ENCODE measurements around the gene VEZT. TPM values are rescaled to one million over a fixed set of nuclear protein-coding genes. Genes with fewer than 3 reads are reported as not detected.

The VEZT gene
- polyA plus RNA-seq, 1 of the 3 experiments (the other 2 are of a cell fraction): 41.2 TPM

DNA sequence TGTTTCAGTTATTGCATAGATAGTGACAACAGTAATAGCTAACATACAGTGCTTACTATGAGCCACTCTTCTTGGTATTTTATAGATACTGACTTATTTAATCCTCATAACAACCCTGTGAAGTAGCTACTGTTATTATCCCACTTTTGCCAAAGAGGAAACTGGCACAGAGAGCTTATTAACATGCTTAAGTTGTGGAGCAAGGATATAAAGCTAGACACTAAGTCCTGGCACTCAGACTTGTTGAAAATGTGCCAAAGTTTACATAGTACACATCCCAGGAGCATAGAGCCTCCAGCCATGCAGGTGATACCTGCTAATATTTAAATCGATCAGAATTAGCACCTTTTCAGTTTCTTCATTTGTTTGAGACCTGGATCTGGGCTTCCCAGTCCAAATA lies 41.8 kb downstream of the VEZT start (continued):
- TF ChIP-seq, protein P1, sequence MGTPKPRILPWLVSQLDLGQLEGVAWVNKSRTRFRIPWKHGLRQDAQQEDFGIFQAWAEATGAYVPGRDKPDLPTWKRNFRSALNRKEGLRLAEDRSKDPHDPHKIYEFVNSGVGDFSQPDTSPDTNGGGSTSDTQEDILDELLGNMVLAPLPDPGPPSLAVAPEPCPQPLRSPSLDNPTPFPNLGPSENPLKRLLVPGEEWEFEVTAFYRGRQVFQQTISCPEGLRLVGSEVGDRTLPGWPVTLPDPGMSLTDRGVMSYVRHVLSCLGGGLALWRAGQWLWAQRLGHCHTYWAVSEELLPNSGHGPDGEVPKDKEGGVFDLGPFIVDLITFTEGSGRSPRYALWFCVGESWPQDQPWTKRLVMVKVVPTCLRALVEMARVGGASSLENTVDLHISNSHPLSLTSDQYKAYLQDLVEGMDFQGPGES (IDR thresholded peaks at IDR 0.05; ENCODE audit: low read depth, low read length): no peak

- Histone ChIP-seq H3K4me1 (ENCODE audit: control insufficient read depth in 1 of 2, insufficient read depth in 2 of 2, low read depth in 1 of 2, low read length in 1 of 2) (peaks cover 0 to 18% of the 10 kb centered on the region in 2 experiments; a peak in 2 of 4 replicates), H3K9me3 (no peaks in the 10 kb centered on the region), H3K36me3 (replicated peaks in 1 of 2; ENCODE audit: control insufficient read depth in 1 of 2, insufficient read depth in 2 of 2, low read length in 1 of 2) (peaks cover 48 to 55% of the 10 kb centered on the region in 2 experiments), H3F3A (replicated peaks; ENCODE audit: insufficient read depth) (peaks cover 7% of the 10 kb centered on the region), H3K27ac (ENCODE audit: low read depth in 2 of 2, low read length in 1 of 2) (no peak overlapping the region), H3K9ac (no peak overlapping the region), H3K9me2 (no peaks in the 10 kb centered on the region), H4K20me1 (ENCODE audit: insufficient read depth) (no peaks in the 10 kb centered on the region), H3K4me2 (no peak overlapping the region), H3K4me3 (ENCODE audit: low read depth in 2 of 2, low read length in 1 of 2) (no peak overlapping the region), H2AFZ (ENCODE audit: low read depth) (no peak overlapping the region), H3K27me3 (ENCODE audit: insufficient read depth) (no peaks in the 10 kb centered on the region), H3K79me2 (ENCODE audit: insufficient read depth) (peaks cover 12% of the 10 kb centered on the region; the same call in 1 of the 2 replicates)
- ChIA-PET CTCF (no interaction called here), POLR2A (no interaction called here)
- TF ChIP-seq, protein P2, sequence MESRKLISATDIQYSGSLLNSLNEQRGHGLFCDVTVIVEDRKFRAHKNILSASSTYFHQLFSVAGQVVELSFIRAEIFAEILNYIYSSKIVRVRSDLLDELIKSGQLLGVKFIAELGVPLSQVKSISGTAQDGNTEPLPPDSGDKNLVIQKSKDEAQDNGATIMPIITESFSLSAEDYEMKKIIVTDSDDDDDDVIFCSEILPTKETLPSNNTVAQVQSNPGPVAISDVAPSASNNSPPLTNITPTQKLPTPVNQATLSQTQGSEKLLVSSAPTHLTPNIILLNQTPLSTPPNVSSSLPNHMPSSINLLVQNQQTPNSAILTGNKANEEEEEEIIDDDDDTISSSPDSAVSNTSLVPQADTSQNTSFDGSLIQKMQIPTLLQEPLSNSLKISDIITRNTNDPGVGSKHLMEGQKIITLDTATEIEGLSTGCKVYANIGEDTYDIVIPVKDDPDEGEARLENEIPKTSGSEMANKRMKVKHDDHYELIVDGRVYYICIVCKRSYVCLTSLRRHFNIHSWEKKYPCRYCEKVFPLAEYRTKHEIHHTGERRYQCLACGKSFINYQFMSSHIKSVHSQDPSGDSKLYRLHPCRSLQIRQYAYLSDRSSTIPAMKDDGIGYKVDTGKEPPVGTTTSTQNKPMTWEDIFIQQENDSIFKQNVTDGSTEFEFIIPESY (IDR thresholded peaks at IDR 0.05; ENCODE audit: borderline replicate concordance, low read depth): no peak
- no peak for TF ChIP-seq POLR2AphosphoS5 (IDR thresholded peaks at IDR 0.05; ENCODE audit: low read depth, low read length)
- no peak for TF ChIP-seq FOSL2 (IDR thresholded peaks at IDR 0.05; ENCODE audit: borderline replicate concordance, low read depth)
- no peak for TF ChIP-seq GABPA (IDR thresholded peaks at IDR 0.05; ENCODE audit: low read depth)
- no peak for TF ChIP-seq SIN3A (IDR thresholded peaks at IDR 0.05; ENCODE audit: borderline replicate concordance, low read depth, low read length)
- no peak for TF ChIP-seq JUND (IDR thresholded peaks at IDR 0.05)
- no peak for TF ChIP-seq MEF2A (IDR thresholded peaks at IDR 0.05; ENCODE audit: borderline replicate concordance, low read depth)
- TF ChIP-seq, protein P1 (IDR thresholded peaks at IDR 0.05; ENCODE audit: low read depth, low read length): no peak
- TF ChIP-seq, protein P3, sequence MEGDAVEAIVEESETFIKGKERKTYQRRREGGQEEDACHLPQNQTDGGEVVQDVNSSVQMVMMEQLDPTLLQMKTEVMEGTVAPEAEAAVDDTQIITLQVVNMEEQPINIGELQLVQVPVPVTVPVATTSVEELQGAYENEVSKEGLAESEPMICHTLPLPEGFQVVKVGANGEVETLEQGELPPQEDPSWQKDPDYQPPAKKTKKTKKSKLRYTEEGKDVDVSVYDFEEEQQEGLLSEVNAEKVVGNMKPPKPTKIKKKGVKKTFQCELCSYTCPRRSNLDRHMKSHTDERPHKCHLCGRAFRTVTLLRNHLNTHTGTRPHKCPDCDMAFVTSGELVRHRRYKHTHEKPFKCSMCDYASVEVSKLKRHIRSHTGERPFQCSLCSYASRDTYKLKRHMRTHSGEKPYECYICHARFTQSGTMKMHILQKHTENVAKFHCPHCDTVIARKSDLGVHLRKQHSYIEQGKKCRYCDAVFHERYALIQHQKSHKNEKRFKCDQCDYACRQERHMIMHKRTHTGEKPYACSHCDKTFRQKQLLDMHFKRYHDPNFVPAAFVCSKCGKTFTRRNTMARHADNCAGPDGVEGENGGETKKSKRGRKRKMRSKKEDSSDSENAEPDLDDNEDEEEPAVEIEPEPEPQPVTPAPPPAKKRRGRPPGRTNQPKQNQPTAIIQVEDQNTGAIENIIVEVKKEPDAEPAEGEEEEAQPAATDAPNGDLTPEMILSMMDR (IDR thresholded peaks at IDR 0.05): no peak
- no peak for TF ChIP-seq RAD21 (IDR thresholded peaks at IDR 0.05; ENCODE audit: low read length)
- TF ChIP-seq RFX5 (IDR thresholded peaks at IDR 0.05; ENCODE audit: low read length): no peak
- no peak for TF ChIP-seq MXI1 (IDR thresholded peaks at IDR 0.05; ENCODE audit: low read depth, low read length)
- TF ChIP-seq TAF1 (IDR thresholded peaks at IDR 0.05; ENCODE audit: borderline replicate concordance, low read depth, low read length): no peak
- no peak for TF ChIP-seq MAX (IDR thresholded peaks at IDR 0.05; ENCODE audit: low read depth)
- TF ChIP-seq TCF12 (IDR thresholded peaks at IDR 0.05): no peak
- TF ChIP-seq USF1 (IDR thresholded peaks at IDR 0.05; ENCODE audit: borderline replicate concordance, low read depth): no peak
- TF ChIP-seq RXRA (IDR thresholded peaks at IDR 0.05; ENCODE audit: borderline replicate concordance, low read depth): no peak
- no peak for DNase-seq
- WGBS (ENCODE audit: low lambda C conversion rate): 96% methylated on average over 4 of the region's 4 CpGs
Measured at GRCh38 chr12:95261109-95261508, 43.5 kb downstream of the VEZT start.
